C1 segment of cervical spinal cord (tissue), 14 donors: ENCODE measurements around the gene EXOSC6.
A peak's percentile ranks its signal among the peaks of the same experiment; 100 is the strongest.
"Not testable (repeated sequence)": the region's sequence is repeated elsewhere in the genome, so short reads cannot be mapped to it uniquely, and the experiment has no call there.

Experiments
- DNase-seq, 14 donors: peaks; one replicate each; lab custom pipeline; 2025; lab: John Stamatoyannopoulos, UW

EXOSC6 gene

GRCh38 chr16:70251629-70252354, at the start of gene EXOSC6:
Gene EXOSC6, minus strand, starts transcription at chr16:70251940. Its CDS starts 40 bp downstream, at chr16:70251900.
- DNase-seq, result peak; percentile 20 to 92 (median 84)

GRCh38 chr16:70301121-70301520, 49.4 kb upstream of the EXOSC6 start:
- no peak for DNase-seq

GRCh38 chr16:70298988-70299938, 47.5 kb upstream of the EXOSC6 start, which contains the start of gene DDX19B:
Gene DDX19B, plus strand, starts transcription at chr16:70299186. Its CDS starts 112 bp downstream, at chr16:70299298.
- peak; percentile 18 to 84 (median 63) for DNase-seq

- no peak for DNase-seq
Measured at GRCh38 chr16:70295634-70296033, 43.9 kb upstream of the EXOSC6 start.

- DNase-seq, result no peak
Measured at GRCh38 chr16:70294385-70295025, 42.8 kb upstream of the EXOSC6 start.

- DNase-seq, result not testable (repeated sequence)
Measured at GRCh38 chr16:70292148-70292547, 40.4 kb upstream of the EXOSC6 start.

GRCh38 chr16:70290949-70291519, 39.3 kb upstream of the EXOSC6 start:
- DNase-seq, result no peak

GRCh38 chr16:70289229-70290094, 37.7 kb upstream of the EXOSC6 start, which contains the start of gene AARS1:
Gene AARS1, minus strand, starts transcription at chr16:70289506. Its CDS starts 6,743 bp downstream, at chr16:70282763.
- DNase-seq, result peak; percentile 71 to 98 (median 94)

GRCh38 chr16:70287304-70287971, 35.7 kb upstream of the EXOSC6 start:
- DNase-seq, result not testable (repeated sequence)

GRCh38 chr16:70276392-70276791, 24.7 kb upstream of the EXOSC6 start:
- no peak for DNase-seq

- DNase-seq, result no peak
Measured at GRCh38 chr16:70271696-70272095, 20.0 kb upstream of the EXOSC6 start.

GRCh38 chr16:70270176-70270575, 18.4 kb upstream of the EXOSC6 start:
- peak in 1 of 14 donors; percentile 8 for DNase-seq

GRCh38 chr16:70269471-70269870, 17.7 kb upstream of the EXOSC6 start:
- DNase-seq, result no peak

- not testable (repeated sequence) for DNase-seq
Measured at GRCh38 chr16:70267922-70268321, 16.2 kb upstream of the EXOSC6 start.

GRCh38 chr16:70267516-70267915, 15.8 kb upstream of the EXOSC6 start:
- no peak for DNase-seq

- not testable (repeated sequence) for DNase-seq
Measured at GRCh38 chr16:70259903-70260302, 8.2 kb upstream of the EXOSC6 start.

- no peak for DNase-seq
Measured at GRCh38 chr16:70258946-70259345, 7.2 kb upstream of the EXOSC6 start.

- DNase-seq, result no peak
Measured at GRCh38 chr16:70258065-70258464, 6.3 kb upstream of the EXOSC6 start.

GRCh38 chr16:70257391-70257790, 5.7 kb upstream of the EXOSC6 start:
- DNase-seq, result no peak

GRCh38 chr16:70255574-70255973, 3.8 kb upstream of the EXOSC6 start:
- DNase-seq, result no peak
